ENCODE measurements around the gene TRIP13. TPM values are rescaled to one million over a fixed set of nuclear protein-coding genes. Genes with fewer than 3 reads are reported as not detected.

The TRIP13 gene
- total and polyA plus RNA-seq, 10 of the 15 experiments (the other 5 are each of a cell fraction or from before 2014, with no cell fraction given), result 15.1 to 64.9 (median 32.2) TPM

DNA sequence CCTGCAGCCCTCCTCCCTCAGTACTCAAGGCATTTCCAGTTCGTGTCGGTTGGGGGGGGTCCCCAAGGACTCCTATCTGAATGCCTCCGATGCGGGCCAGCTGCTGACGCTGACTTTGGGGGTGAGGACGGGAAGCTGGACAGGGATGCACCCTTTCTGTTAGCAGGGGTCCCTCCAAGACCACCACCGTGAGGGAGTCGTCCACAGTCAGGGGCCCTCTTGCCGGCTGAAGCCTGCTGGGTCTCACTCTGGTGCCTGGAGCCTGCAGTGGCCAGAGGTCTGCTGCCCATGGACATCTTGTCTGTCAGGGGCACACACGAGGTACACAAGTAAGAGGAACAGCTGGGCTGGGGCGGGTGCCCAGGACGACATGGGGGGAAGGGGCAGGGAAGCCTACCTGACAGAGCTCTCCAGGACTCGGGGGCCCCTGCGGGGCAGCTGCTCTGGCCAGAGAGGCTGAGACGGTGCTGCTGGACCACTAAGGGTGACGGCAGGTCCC is 32.8 kb upstream of the TRIP13 start:
- TF ChIP-seq, protein P1, sequence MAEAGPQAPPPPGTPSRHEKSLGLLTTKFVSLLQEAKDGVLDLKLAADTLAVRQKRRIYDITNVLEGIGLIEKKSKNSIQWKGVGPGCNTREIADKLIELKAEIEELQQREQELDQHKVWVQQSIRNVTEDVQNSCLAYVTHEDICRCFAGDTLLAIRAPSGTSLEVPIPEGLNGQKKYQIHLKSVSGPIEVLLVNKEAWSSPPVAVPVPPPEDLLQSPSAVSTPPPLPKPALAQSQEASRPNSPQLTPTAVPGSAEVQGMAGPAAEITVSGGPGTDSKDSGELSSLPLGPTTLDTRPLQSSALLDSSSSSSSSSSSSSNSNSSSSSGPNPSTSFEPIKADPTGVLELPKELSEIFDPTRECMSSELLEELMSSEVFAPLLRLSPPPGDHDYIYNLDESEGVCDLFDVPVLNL (IDR thresholded peaks at IDR 0.05; ENCODE audit: low read depth, low read length), result no peak
- TF ChIP-seq YBX1 (IDR thresholded peaks at IDR 0.05), result no peak
- no peak for TF ChIP-seq SREBF2 (IDR thresholded peaks at IDR 0.05; ENCODE audit: low read length)
- TF ChIP-seq, protein P2, sequence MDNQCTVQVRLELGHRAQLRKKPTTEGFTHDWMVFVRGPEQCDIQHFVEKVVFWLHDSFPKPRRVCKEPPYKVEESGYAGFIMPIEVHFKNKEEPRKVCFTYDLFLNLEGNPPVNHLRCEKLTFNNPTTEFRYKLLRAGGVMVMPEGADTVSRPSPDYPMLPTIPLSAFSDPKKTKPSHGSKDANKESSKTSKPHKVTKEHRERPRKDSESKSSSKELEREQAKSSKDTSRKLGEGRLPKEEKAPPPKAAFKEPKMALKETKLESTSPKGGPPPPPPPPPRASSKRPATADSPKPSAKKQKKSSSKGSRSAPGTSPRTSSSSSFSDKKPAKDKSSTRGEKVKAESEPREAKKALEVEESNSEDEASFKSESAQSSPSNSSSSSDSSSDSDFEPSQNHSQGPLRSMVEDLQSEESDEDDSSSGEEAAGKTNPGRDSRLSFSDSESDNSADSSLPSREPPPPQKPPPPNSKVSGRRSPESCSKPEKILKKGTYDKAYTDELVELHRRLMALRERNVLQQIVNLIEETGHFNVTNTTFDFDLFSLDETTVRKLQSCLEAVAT (IDR thresholded peaks at IDR 0.05), result no peak
- no peak for TF ChIP-seq ZNF384 (IDR thresholded peaks at IDR 0.05; ENCODE audit: borderline replicate concordance, low read depth, low read length)
- no peak for TF ChIP-seq TAF1 (IDR thresholded peaks at IDR 0.05; ENCODE audit: borderline replicate concordance, low read depth, low read length)
- TF ChIP-seq POU2F2 (IDR thresholded peaks at IDR 0.05; ENCODE audit: borderline replicate concordance, low read depth, low read length), result no peak
- no peak for TF ChIP-seq RB1 (IDR thresholded peaks at IDR 0.05; ENCODE audit: borderline replicate concordance)
- TF ChIP-seq EED (IDR thresholded peaks at IDR 0.05; ENCODE audit: low read depth), result no peak
- no peak for TF ChIP-seq MEF2B (IDR thresholded peaks at IDR 0.05; ENCODE audit: partially characterized antibody, poor library complexity, severe bottlenecking)
- no TSS peak for BruUV-seq (replicated peaks)
- ChIA-PET CTCF (interaction anchor here (1.1 kb wide), 1 partner anchor 64 kb away, joined by 3 read pairs; no protein-coding TSS in a partner anchor), RAD21 (ENCODE audit: unreplicated experiment) (no interaction called here), SMC1A (ENCODE audit: uncharacterized antibody, unreplicated experiment) (no interaction called here), POLR2A (no interaction called here)
- Histone ChIP-seq H3K4me2 (ENCODE audit: control insufficient read depth, insufficient read depth) (no peak overlapping the region), H3K27me3 (replicated peaks in 1 of 2; ENCODE audit: control insufficient read depth in 2 of 2, insufficient read depth in 2 of 2, low read length in 1 of 2) (no peaks in the 10 kb centered on the region), H3K4me3 (no peak overlapping the region), H3K9ac (ENCODE audit: control insufficient read depth, insufficient read depth, low read length) (no peak overlapping the region), H4K20me1 (ENCODE audit: control insufficient read depth, insufficient read depth) (no peaks in the 10 kb centered on the region), H2AFZ (ENCODE audit: control insufficient read depth, low read depth, low read length) (no peak overlapping the region), H3K36me3 (ENCODE audit: control insufficient read depth in 2 of 2, insufficient read depth in 2 of 2, low read length in 1 of 2) (peaks cover 7 to 10% of the 10 kb centered on the region in 2 experiments; a peak in 3 of 4 replicates), H3K79me2 (ENCODE audit: control insufficient read depth, insufficient read depth, low read length) (no peaks in the 10 kb centered on the region), H3K4me1 (ENCODE audit: control insufficient read depth, insufficient read depth, low read length) (no peaks in the 10 kb centered on the region), H3K27ac (ENCODE audit: control insufficient read depth, insufficient read depth) (no peak overlapping the region), H3K9me3 (replicated peaks; ENCODE audit: control insufficient read depth, insufficient read depth, low read length) (no peaks in the 10 kb centered on the region)
- intact Hi-C loops (cut with micrococcal nuclease; ENCODE audit: unreplicated experiment), result no loop called here
- FAIRE-seq (no peak), ATAC-seq (no peak), DNase-seq (ENCODE audit: low read depth, low spot score) (no peak)
- whole genome bisulfite sequencing (ENCODE audit: insufficient coverage, insufficient replicate concordance, low lambda C conversion rate, missing lambda C conversion rate), result 90% methylated on average over 16 of the region's 16 CpGs
- in situ Hi-C loops (cut with MboI), result no loop called here

Data from GM12878 (cell line).